ENCODE results near the gene CDHR5.
A peak's percentile ranks its signal among the peaks of the same experiment; 100 is the strongest.

The CDHR5 gene

GRCh38 chr11:623349-623869, 1.3 kb downstream of the CDHR5 start:
- DNase-seq (ENCODE audit: low read depth) = no peak

GRCh38 chr11:621838-622237, 2.9 kb downstream of the CDHR5 start:
- no peak for DNase-seq (ENCODE audit: low read depth)

GRCh38 chr11:620935-621814, 3.6 kb downstream of the CDHR5 start:
- no peak for DNase-seq (ENCODE audit: low read depth)

GRCh38 chr11:620201-620600, 4.6 kb downstream of the CDHR5 start:
- no peak for DNase-seq (ENCODE audit: low read depth)

GRCh38 chr11:619628-620050, 5.1 kb downstream of the CDHR5 start:
- DNase-seq (ENCODE audit: low read depth) = no peak

- DNase-seq (ENCODE audit: low read depth) = no peak
Measured at GRCh38 chr11:618856-619627, 5.7 kb downstream of the CDHR5 start.

- DNase-seq (ENCODE audit: low read depth) = no peak
Measured at GRCh38 chr11:617912-618682, 6.7 kb downstream of the CDHR5 start.

GRCh38 chr11:617199-617911, 7.4 kb downstream of the CDHR5 start:
- DNase-seq (ENCODE audit: low read depth) = no peak

GRCh38 chr11:616320-617198, 8.2 kb downstream of the CDHR5 start:
- no peak for DNase-seq (ENCODE audit: low read depth)

- peak; percentile 78 for DNase-seq (ENCODE audit: low read depth)
Measured at GRCh38 chr11:615504-616319, 9.0 kb downstream of the CDHR5 start, which contains the start of gene IRF7. IRF7 (minus strand) TSS chr11:615950; CDS start chr11:615364, 586 bp downstream.

- no peak for DNase-seq (ENCODE audit: low read depth)
Measured at GRCh38 chr11:614623-615503, 9.9 kb downstream of the CDHR5 start.

- DNase-seq (ENCODE audit: low read depth) = no peak
Measured at GRCh38 chr11:614021-614622, 10.6 kb downstream of the CDHR5 start.

- peak; percentile 79 for DNase-seq (ENCODE audit: low read depth)
Measured at GRCh38 chr11:613369-613968, 11.3 kb downstream of the CDHR5 start.

GRCh38 chr11:612961-613300, 11.8 kb downstream of the CDHR5 start:
- DNase-seq (ENCODE audit: low read depth) = no peak

- no peak for DNase-seq (ENCODE audit: low read depth)
Measured at GRCh38 chr11:612201-612960, 12.4 kb downstream of the CDHR5 start.

GRCh38 chr11:611001-611996, 13.5 kb downstream of the CDHR5 start:
- no peak for DNase-seq (ENCODE audit: low read depth)

All from activated T-helper 9 cell treated with anti-CD3 and anti-CD28 coated beads, Interleukin-2, amount 50 U/mL, for 16 hours (primary cell).